DMS153 treated with DMSO at 0.1 percent for 48 hours (cell line): ENCODE results near the gene PIK3C2G.
"Not testable (repeated sequence)": the region's sequence is repeated elsewhere in the genome, so short reads cannot be mapped to it uniquely, and the experiment has no call there.

Experiments used
- DNase-seq: peaks from one replicate; lab custom pipeline; 2025; ENCODE audit not compliant: unreplicated experiment; lab: John Stamatoyannopoulos, UW

PIK3C2G gene

DNA sequence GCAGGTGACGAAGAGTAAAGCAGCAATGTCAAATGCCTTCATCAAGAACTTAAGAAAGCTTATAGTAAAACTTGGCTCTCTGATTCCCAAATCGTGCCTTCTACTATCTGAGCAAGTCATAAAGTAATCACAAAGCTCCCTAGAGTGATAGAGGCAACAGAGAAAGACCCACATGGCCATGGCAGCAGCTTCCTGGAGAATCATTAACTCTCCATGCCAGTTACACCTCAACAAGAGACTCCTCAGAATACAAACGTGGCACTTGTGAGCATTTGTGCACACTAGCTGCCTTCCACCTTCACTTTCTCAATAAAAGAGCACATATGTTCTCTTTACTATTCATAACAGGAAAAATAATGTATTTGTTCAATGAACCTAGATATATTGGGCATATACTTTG lies 428.5 kb downstream of the PIK3C2G start:
- no peak for DNase-seq

DNA sequence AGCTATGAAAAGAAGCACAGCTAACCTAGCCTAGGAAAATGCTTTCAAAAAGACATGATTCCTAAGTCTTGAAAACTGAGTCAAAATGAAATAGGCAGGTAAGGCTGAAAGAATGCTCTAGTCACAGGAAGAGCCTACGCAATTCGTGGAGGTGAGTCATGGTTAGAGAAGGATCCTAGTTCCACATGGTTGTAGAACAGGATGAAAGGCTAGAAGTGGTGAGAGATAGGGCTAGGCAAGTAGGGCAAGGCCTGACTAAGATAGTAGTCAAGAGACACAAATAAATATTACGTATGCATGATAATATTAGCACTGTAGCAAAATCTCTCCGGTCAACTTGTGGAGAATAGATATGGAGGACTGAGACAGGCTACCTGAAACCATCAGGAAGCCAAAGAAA lies 429.3 kb downstream of the PIK3C2G start:
- no peak for DNase-seq

DNA sequence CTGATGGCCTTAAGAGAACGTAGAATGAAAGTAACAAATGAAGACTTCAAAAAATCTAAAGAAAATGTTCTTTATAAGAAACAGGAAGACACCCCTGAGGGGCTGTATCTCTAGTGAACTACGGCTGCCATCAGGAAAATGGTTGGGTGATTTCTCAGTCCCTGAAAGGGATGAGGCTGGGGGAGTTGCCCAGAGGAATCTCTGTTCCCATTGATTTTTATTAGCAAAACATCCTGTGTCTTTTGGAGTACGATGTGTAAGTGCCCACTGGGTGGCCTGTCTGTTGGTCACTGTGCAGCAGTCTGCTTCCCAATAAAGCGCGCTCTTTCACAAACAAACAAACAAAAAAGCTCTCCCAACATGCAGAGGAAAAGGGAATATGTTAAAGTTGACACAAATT lies 432.7 kb downstream of the PIK3C2G start:
- DNase-seq, result not testable (repeated sequence)

DNA sequence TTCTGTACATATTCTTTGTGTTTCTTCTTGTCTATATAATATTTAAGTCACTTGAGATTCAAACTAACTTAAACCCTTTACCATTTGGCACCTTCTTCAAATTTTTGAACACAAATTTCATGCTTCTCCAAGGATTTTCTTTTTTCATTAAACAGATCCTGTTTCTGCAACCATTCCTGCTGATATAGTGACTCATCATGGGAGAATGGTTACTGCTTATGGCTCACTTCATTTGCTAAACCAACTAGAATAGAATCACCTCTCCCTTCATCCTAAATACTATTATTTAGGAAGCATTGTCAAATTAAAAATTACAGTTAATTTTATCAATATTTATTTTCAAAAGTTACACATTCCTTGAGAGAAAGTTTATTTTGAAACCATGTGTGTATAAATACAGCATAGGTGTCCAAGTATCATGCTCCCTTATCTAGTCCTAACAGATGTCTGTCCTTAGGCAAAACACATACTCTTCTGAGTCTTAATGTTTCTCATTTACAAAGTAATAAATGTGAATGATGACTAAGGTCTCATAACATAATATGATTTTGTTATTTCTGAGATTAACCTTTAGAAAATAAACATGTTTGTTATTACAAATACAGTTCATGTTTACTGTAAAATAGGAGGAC lies 435.8 kb downstream of the PIK3C2G start:
- DNase-seq, result no peak
